Measurements from ENCODE around the gene WDR53. TPM values are rescaled to one million over a fixed set of nuclear protein-coding genes. Genes with fewer than 3 reads are reported as not detected.

Gene WDR53
- total and polyA plus RNA-seq, 2 experiments from 2014 or later, result 8.9 to 9.3 TPM

DNA sequence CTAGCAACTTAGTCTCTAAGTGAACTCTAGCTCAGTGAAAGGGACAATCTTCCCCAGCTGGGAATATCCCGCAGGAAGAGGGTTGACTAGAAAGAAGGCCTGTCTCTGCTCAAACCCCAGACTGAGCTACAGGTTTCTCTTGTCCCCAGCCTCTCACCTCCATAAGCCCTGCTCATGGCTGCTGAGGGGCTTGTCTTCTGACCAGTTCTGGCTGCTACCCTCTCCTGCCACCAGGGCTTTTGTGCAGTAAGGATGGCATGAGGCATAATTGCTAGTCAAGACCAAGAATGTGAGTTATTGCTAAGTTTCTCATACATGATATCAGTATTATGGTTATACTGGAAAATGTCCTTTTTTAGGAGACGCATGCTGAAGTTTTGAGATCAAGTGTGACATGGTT is 21.3 kb downstream of the WDR53 start:
- H3K36me3 ChIP-seq (ENCODE audit: low read depth), result no peaks in the 10 kb centered on the region
- no peak for DNase-seq
- TF ChIP-seq EZH2phosphoT487 (IDR thresholded peaks at IDR 0.05; ENCODE audit: insufficient read depth, low read depth), result no peak
- no peak for TF ChIP-seq EZH2 (IDR thresholded peaks at IDR 0.05; ENCODE audit: insufficient read depth, poor library complexity, severe bottlenecking)
- no peaks in the 10 kb centered on the region for H3K9me3 ChIP-seq (ENCODE audit: low read depth)
- H3K4me2 ChIP-seq (ENCODE audit: unreplicated experiment), result no peak overlapping the region
- H3K9ac ChIP-seq, result no peak overlapping the region
- H4K20me1 ChIP-seq (ENCODE audit: insufficient read depth), result no peaks in the 10 kb centered on the region
- in situ Hi-C loops (cut with MboI), result no loop called here
- WGBS, 2 experiments (ENCODE audit: low coverage in 1 of 2, low lambda C conversion rate in 2 of 2, missing lambda C conversion rate in 2 of 2), result 90 to 93% methylated on average over 2 of the region's 2 CpGs
- H3K9me2 ChIP-seq (ENCODE audit: insufficient read depth), result no peaks in the 10 kb centered on the region
- no peak overlapping the region for H2AFZ ChIP-seq
- H3K27me3 ChIP-seq (replicated peaks; ENCODE audit: insufficient read depth), result no peaks in the 10 kb centered on the region
- no peak overlapping the region for H3K4me3 ChIP-seq
- H3K79me2 ChIP-seq (ENCODE audit: insufficient read depth), result no peaks in the 10 kb centered on the region
- H3K4me1 ChIP-seq (ENCODE audit: insufficient read depth), result no peaks in the 10 kb centered on the region
- H3K27ac ChIP-seq, result no peak overlapping the region
- no peaks in the 10 kb centered on the region for H3F3A ChIP-seq (ENCODE audit: insufficient read depth)

DNA sequence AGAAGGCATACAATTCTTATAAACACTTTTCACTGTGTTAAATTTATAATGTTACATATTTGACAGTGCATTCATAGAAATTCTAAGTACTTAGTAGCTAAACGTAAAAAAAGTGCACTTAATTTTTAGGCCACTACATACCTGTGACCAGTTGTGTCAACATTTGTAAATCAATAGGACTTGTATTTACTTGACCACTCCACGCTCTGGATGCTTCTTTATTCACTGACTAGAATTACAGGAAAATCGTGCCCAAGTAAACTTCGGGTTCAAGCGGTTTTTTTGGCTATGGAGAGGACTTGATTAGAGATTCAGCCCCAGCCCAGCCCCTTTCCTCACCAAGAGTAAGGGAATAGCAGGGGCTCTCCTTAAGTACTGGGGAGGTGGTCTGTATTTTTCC is 21.8 kb downstream of the WDR53 start:
- TF ChIP-seq EZH2 (IDR thresholded peaks at IDR 0.05; ENCODE audit: insufficient read depth, poor library complexity, severe bottlenecking), result no peak
- no peak for TF ChIP-seq EZH2phosphoT487 (IDR thresholded peaks at IDR 0.05; ENCODE audit: insufficient read depth, low read depth)
- DNase-seq, result no peak
- Histone ChIP-seq H3K4me1 (ENCODE audit: insufficient read depth) (no peaks in the 10 kb centered on the region), H2AFZ (no peak overlapping the region), H4K20me1 (ENCODE audit: insufficient read depth) (no peaks in the 10 kb centered on the region), H3K36me3 (ENCODE audit: low read depth) (no peaks in the 10 kb centered on the region), H3K9ac (no peak overlapping the region), H3K9me3 (ENCODE audit: low read depth) (no peaks in the 10 kb centered on the region), H3K79me2 (ENCODE audit: insufficient read depth) (no peaks in the 10 kb centered on the region), H3K4me2 (ENCODE audit: unreplicated experiment) (no peak overlapping the region), H3K27me3 (replicated peaks; ENCODE audit: insufficient read depth) (no peaks in the 10 kb centered on the region), H3K9me2 (ENCODE audit: insufficient read depth) (no peaks in the 10 kb centered on the region), H3K4me3 (no peak overlapping the region), H3K27ac (no peak overlapping the region), H3F3A (ENCODE audit: insufficient read depth) (no peaks in the 10 kb centered on the region)
- in situ Hi-C loops (cut with MboI), result no loop called here
- WGBS, 2 experiments (ENCODE audit: low coverage in 1 of 2, low lambda C conversion rate in 2 of 2, missing lambda C conversion rate in 2 of 2), result 79 to 87% methylated on average over 5 of the region's 5 CpGs

DNA sequence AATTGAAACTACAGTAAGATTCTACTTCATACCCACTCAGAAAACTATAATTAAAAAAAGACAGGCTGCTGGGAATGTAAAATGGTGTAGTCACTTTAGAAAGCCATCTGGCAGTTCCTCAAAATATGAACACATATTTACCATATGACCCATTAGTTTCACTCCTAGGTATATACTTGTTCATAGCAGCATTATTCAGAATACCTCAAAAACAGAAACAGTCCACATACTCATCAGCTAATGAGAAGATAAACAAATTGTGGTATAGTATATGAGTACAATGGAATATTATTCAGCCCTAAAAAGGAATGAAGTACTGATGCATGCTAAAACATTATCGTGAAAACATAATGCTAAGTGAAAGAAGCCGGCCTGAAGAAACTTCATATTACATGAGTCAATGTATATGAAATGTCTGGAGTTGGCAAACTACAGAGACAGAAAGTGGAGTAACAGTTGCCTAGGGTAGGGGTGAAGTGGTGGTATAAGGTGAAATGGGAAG is 23.8 kb downstream of the WDR53 start:
- in situ Hi-C loops (cut with MboI), result no loop called here
- 94 to 96% methylated on average over 2 of the region's 2 CpGs for whole genome bisulfite sequencing, 2 experiments (ENCODE audit: low coverage in 1 of 2, low lambda C conversion rate in 2 of 2, missing lambda C conversion rate in 2 of 2)
- no peak for TF ChIP-seq EZH2phosphoT487 (IDR thresholded peaks at IDR 0.05; ENCODE audit: insufficient read depth, low read depth)
- TF ChIP-seq EZH2 (IDR thresholded peaks at IDR 0.05; ENCODE audit: insufficient read depth, poor library complexity, severe bottlenecking), result no peak

DNA sequence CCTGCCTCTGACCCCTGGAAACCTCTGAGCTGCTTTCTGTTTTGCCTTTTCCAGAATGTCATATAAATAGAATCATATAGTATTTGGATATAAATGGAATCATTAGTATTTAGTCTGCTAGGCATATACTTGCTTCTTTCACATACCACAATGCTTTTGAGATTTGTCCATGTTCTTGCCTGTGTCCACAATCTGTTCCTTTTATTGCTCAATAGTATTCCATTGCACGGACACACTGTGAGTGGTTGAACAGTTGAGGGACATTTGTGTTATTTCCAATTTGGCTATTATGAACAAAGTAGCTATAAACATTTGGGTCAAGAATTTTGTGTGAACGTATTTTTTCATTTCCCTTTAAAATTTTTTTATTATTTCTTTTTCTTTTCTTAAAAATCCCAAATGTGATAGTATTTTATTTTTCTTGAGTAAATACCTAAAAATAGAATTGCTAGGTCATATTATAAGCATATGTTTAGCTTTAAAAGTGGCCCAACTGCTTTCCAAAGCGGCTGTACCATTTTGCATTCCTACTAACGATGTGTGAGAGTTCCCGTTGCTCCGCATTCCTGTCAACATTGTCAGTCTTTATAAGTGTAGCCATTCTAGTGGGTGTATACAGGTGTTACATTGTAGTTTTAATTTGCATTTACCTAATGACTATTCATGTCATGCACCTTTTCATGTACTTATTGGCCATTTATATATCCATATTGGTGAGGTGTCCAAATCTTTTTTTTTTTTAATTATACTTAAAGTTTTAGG is 26.5 kb downstream of the WDR53 start:
- H3K36me3 ChIP-seq (ENCODE audit: low read depth), result no peaks in the 10 kb centered on the region
- TF ChIP-seq EZH2phosphoT487 (IDR thresholded peaks at IDR 0.05; ENCODE audit: insufficient read depth, low read depth) (no peak), EZH2 (IDR thresholded peaks at IDR 0.05; ENCODE audit: insufficient read depth, poor library complexity, severe bottlenecking) (no peak)
- no peak for DNase-seq
- no peak overlapping the region for H3K4me3 ChIP-seq
- no peaks in the 10 kb centered on the region for H3K27me3 ChIP-seq (replicated peaks; ENCODE audit: insufficient read depth)
- no peaks in the 10 kb centered on the region for H4K20me1 ChIP-seq (ENCODE audit: insufficient read depth)
- in situ Hi-C loops (cut with MboI), result no loop called here
- H3K9me3 ChIP-seq (ENCODE audit: low read depth), result no peaks in the 10 kb centered on the region
- H3K79me2 ChIP-seq (ENCODE audit: insufficient read depth), result no peaks in the 10 kb centered on the region
- H3K9ac ChIP-seq, result no peak overlapping the region
- H2AFZ ChIP-seq, result no peak overlapping the region
- H3K4me1 ChIP-seq (ENCODE audit: insufficient read depth), result no peaks in the 10 kb centered on the region
- 44 to 56% methylated on average over 6 of the region's 6 CpGs for WGBS, 2 experiments (ENCODE audit: low coverage in 1 of 2, low lambda C conversion rate in 2 of 2, missing lambda C conversion rate in 2 of 2)
- H3F3A ChIP-seq (ENCODE audit: insufficient read depth), result no peaks in the 10 kb centered on the region
- H3K9me2 ChIP-seq (ENCODE audit: insufficient read depth), result no peaks in the 10 kb centered on the region
- no peak overlapping the region for H3K27ac ChIP-seq
- H3K4me2 ChIP-seq (ENCODE audit: unreplicated experiment), result no peak overlapping the region

More for the DNA sequence above, 23.8 kb downstream of the WDR53 start:
- no peak overlapping the region for H2AFZ ChIP-seq
- H3K9me2 ChIP-seq (ENCODE audit: insufficient read depth), result no peaks in the 10 kb centered on the region
- no peaks in the 10 kb centered on the region for H3F3A ChIP-seq (ENCODE audit: insufficient read depth)
- H3K79me2 ChIP-seq (ENCODE audit: insufficient read depth), result no peaks in the 10 kb centered on the region
- H3K9ac ChIP-seq, result no peak overlapping the region
- H4K20me1 ChIP-seq (ENCODE audit: insufficient read depth), result no peaks in the 10 kb centered on the region
- H3K4me2 ChIP-seq (ENCODE audit: unreplicated experiment), result no peak overlapping the region
- H3K4me1 ChIP-seq (ENCODE audit: insufficient read depth), result no peaks in the 10 kb centered on the region
- H3K27me3 ChIP-seq (replicated peaks; ENCODE audit: insufficient read depth), result no peaks in the 10 kb centered on the region
- H3K36me3 ChIP-seq (ENCODE audit: low read depth), result no peaks in the 10 kb centered on the region
- H3K27ac ChIP-seq, result no peak overlapping the region
- DNase-seq, result no peak
- no peaks in the 10 kb centered on the region for H3K9me3 ChIP-seq (ENCODE audit: low read depth)
- H3K4me3 ChIP-seq, result no peak overlapping the region
